Prostate gland (tissue), 2 donors: Measurements from ENCODE around the gene NTM. TPM values are rescaled to one million over a fixed set of nuclear protein-coding genes. Genes with fewer than 3 reads are reported as not detected.
A peak's percentile ranks its signal among the peaks of the same experiment; 100 is the strongest.

Experiments
- DNase-seq: peaks from one replicate; pipeline ENCODE4 v3.0.0-alpha.2; 2019; ENCODE audit warnings: low spot score
- H3K27ac ChIP-seq, 2 donors: fragments of 200-600 bp; sonication (generic); 2 replicates each; pipeline ENCODE4 v1.5.1; 2017 to 2019
- H3K27me3 ChIP-seq: fragments of 200-600 bp; sonication (generic); replicated peaks from 2 replicates; pipeline ENCODE4 v1.5.1; 2019; ENCODE audit not compliant: insufficient read depth
- H3K36me3 ChIP-seq, 2 donors: fragments of 200-600 bp; sonication (generic); 1 replicate in 1 of 2; 2 replicates in 1 of 2; pipeline versions ENCODE4 v1.5.1 to v1.8.1; 2017 to 2019
- H3K4me1 ChIP-seq: fragments of 200-600 bp; sonication (generic); replicated peaks from 2 replicates; pipeline ENCODE4 v1.5.1; 2019
- H3K4me3 ChIP-seq, 2 donors: fragments of 200-600 bp; sonication (generic); 2 replicates each; pipeline ENCODE4 v1.5.1; 2017 to 2019
- H3K9me3 ChIP-seq: fragments of 200-600 bp; sonication (generic); 2 replicates; pipeline ENCODE4 v1.5.1; 2017
- CTCF ChIP-seq, 4 experiments: fragments of 200-600 bp in 2 of 4; fragments of 450-650 bp in 2 of 4; sonication (generic) in 2 of 4; IDR thresholded peaks; 1 replicate in 3 of 4; 2 replicates in 1 of 4; pipeline ENCODE4 v1.5.1; 2016 to 2019; ENCODE audit warnings: antibody characterized with exemption in 4 of 4, mild to moderate bottlenecking in 2 of 4, moderate library complexity in 2 of 4
- POLR2A ChIP-seq: fragments of 450-650 bp; IDR thresholded peaks from one replicate; pipeline ENCODE4 v1.6.1; 2016; ENCODE audit warnings: antibody characterized with exemption, mild to moderate bottlenecking
- POLR2AphosphoS5 ChIP-seq: sonication (generic); formaldehyde crosslinking; IDR thresholded peaks from one replicate; pipeline ENCODE4 v1.6.1; 2017; ENCODE audit warnings: antibody characterized with exemption
- WGBS: methylation state at CpG from one replicate; pipeline ENCODE4 v1.1.5; 2018; 5-methylcytosine and 5-hydroxymethylcytosine counted together
- intact Hi-C: fragments of 100-400 bp; cut with DNase I; formaldehyde crosslinking; loops from one replicate; pipeline ENCODE4 v1.14.2; 2022
- total RNA-seq, 2 donors: library from RNA; depleted of rRNA; stranded (reverse); fragments of >200 nt; gene quantifications; one replicate each; pipeline ENCODE4 v1.1.0, GENCODE V29; 2016

The NTM gene
- total RNA-seq, 2 donors from 2014 or later = 7.4 TPM; not detected in 1

DNA sequence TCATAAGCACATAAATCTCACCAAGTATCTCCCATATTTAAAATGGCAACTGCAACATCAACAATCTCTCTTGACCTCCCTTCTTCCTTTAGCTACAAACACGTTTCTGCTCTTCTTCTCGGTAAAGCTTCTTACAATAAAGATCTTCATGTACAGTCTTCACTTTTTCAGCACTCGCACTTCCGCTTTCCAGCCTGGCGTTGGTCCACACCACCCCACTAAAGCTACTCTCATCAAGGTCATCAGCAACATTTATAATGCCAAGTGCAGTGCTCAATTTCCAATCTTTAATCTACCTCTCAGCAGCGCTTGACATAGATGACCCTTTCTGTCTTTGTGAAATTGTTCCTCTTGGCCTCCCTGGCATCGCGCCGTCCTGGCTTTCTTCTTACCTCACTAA is 33.6 kb downstream of the NTM start:
- DNase-seq = no peak
- H3K4me3 ChIP-seq = no peak overlapping the region
- H3K36me3 ChIP-seq = no peaks in the 10 kb centered on the region
- H3K9me3 ChIP-seq = no peaks in the 10 kb centered on the region
- no peaks in the 10 kb centered on the region for H3K27me3 ChIP-seq
- intact Hi-C loops = no loop called here
- H3K4me1 ChIP-seq = no peaks in the 10 kb centered on the region
- TF ChIP-seq CTCF (IDR thresholded peaks at IDR 0.05) = no peak
- no peak for TF ChIP-seq POLR2AphosphoS5
- TF ChIP-seq POLR2A = no peak
- WGBS = 89% methylated on average over 9 of the region's 9 CpGs
- H3K27ac ChIP-seq = no peak overlapping the region

GRCh38 chr11:131408025-131408640 is 37.7 kb downstream of the NTM start:
- WGBS = 59% methylated on average over 5 of the region's 5 CpGs
- Histone ChIP-seq H3K27me3 (no peaks in the 10 kb centered on the region), H3K4me1 (no peaks in the 10 kb centered on the region), H3K9me3 (no peaks in the 10 kb centered on the region), H3K36me3 (no peaks in the 10 kb centered on the region), H3K4me3 (no peak overlapping the region), H3K27ac (no peak overlapping the region)
- DNase-seq = no peak
- TF ChIP-seq CTCF (IDR thresholded peaks at IDR 0.05) (peak in 1 of 4 experiments; percentile 8), POLR2AphosphoS5 (no peak), POLR2A (no peak)
- intact Hi-C loops = no loop called here

GRCh38 chr11:131409345-131409744 is 38.9 kb downstream of the NTM start:
- Histone ChIP-seq H3K4me1 (no peaks in the 10 kb centered on the region), H3K27me3 (no peaks in the 10 kb centered on the region), H3K36me3 (no peaks in the 10 kb centered on the region), H3K9me3 (no peaks in the 10 kb centered on the region), H3K4me3 (no peak overlapping the region), H3K27ac (no peak overlapping the region)
- WGBS = 51% methylated on average over 8 of the region's 8 CpGs
- intact Hi-C loops = no loop called here
- no peak for DNase-seq
- no peak for TF ChIP-seq POLR2A
- TF ChIP-seq POLR2AphosphoS5 = no peak
- no peak for TF ChIP-seq CTCF (IDR thresholded peaks at IDR 0.05)

DNA sequence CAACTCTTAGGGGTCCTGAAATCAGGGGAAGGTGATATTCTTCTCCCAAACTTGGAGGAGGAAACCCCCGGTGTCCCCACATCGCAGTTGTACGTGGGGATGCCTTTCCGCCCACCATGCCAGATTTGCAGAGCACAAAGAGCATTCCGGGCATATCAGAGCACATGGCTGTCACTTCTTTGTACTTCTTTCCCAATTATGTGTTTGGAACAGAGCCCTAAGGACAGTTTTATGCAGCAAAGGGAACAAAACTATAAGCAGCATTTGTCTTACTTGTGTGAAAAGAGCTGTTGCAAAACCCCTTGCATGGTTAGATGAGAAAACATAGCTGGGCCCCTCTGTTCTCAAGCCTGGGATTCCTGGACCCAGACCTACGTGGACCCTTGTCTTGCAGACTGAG is 41.2 kb downstream of the NTM start:
- Histone ChIP-seq H3K27me3 (no peaks in the 10 kb centered on the region), H3K27ac (no peak overlapping the region), H3K4me3 (no peak overlapping the region), H3K4me1 (no peaks in the 10 kb centered on the region), H3K9me3 (no peaks in the 10 kb centered on the region), H3K36me3 (no peaks in the 10 kb centered on the region)
- intact Hi-C loops = no loop called here
- 26% methylated on average over 6 of the region's 6 CpGs for WGBS
- no peak for DNase-seq
- no peak for TF ChIP-seq POLR2AphosphoS5
- no peak for TF ChIP-seq CTCF (IDR thresholded peaks at IDR 0.05)
- TF ChIP-seq POLR2A = no peak

- no peak overlapping the region for H3K27ac ChIP-seq
- TF ChIP-seq CTCF (IDR thresholded peaks at IDR 0.05) (no peak), POLR2AphosphoS5 (no peak), POLR2A (no peak)
- H3K9me3 ChIP-seq = no peaks in the 10 kb centered on the region
- WGBS = 65% methylated on average over 1 of the region's 1 CpG
- DNase-seq = no peak
- H3K36me3 ChIP-seq = no peaks in the 10 kb centered on the region
- intact Hi-C loops = no loop called here
- H3K27me3 ChIP-seq = no peaks in the 10 kb centered on the region
- H3K4me3 ChIP-seq = no peak overlapping the region
- H3K4me1 ChIP-seq = no peaks in the 10 kb centered on the region
Observed at GRCh38 chr11:131412061-131412460, 41.6 kb downstream of the NTM start.
